Skin of body (tissue), 2 donors: Measurements from ENCODE around the gene WDR5B. TPM values are rescaled to one million over a fixed set of nuclear protein-coding genes. Genes with fewer than 3 reads are reported as not detected.
"Not testable (repeated sequence)": the region's sequence is repeated elsewhere in the genome, so short reads cannot be mapped to it uniquely, and the experiment has no call there.

ENCODE experiments used
- DNase-seq: peaks from one replicate; lab custom pipeline; 2025; lab: John Stamatoyannopoulos, UW
- total RNA-seq: library from RNA; depleted of rRNA; stranded (reverse); fragments of >200 nt; gene quantifications from one replicate; pipeline ENCODE4 v1.2.3, GENCODE V29; 2014

The WDR5B gene
- total RNA-seq, result 4.4 TPM

DNA sequence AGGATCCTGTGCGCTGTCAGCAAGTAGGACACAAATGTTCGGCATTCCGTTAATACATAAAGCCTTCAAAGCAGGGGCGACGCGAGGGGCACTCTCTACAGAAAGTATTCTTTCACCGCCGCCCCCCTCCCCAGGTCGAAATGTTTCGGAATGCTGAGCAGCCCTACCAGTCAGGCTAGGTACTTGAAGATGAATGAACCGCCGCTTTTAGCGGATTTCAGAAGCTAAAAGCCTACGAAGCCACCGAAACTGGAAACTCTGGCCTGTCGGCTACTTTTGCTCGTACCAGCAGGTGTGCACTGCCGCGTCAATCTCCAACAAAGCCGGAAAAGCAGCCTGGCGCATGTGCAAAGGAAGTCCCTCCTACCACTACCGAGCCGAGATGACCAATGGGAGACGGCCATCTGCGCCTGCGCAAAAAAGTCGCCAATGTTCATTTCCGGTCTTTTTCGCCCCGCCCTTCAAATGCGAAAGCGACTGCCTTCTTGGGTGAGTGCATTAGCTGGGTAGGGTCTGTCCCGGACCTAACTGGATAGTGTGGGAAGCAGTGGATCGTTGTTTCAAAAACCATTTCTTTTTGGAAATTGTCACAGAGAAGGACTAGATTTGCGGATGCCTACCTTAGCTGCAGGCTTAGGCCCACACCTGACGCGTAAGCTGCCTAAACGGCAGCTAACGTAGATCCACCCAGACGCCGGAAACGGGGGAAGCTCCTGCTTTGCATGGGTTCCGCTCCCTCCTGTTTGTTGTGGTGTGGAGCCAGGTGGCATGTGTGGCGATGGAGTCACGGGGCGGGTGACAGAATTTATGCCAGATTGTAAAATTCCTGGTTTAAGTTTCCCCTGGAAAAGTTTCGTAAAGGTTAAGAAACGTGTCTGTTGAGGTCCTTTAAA is at the start of gene WDR5B:
Gene WDR5B (minus strand): TSS at position 301 of the 893 bp plus-strand sequence. CDS start 534 bp downstream, outside the sequence.
- DNase-seq, result no peak

DNA sequence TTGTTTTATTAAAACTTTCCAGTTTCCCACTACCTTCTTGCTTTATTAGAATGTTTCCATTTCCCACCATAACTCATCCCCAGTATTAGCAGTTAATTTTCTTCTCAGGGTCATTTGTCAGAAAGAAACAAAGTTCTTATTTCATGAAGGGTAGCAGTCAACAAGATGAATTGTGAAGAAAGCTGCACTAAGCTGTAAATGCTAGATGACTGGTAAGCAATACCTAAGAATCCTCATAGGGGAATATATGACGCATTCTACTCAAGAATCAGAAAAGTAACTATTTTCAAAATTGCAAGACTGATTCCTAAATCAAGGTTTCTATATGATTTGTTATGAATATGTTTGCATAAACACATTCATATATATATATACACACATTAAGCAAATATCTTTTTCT is 48.8 kb upstream of the WDR5B start:
- DNase-seq, result no peak

DNA sequence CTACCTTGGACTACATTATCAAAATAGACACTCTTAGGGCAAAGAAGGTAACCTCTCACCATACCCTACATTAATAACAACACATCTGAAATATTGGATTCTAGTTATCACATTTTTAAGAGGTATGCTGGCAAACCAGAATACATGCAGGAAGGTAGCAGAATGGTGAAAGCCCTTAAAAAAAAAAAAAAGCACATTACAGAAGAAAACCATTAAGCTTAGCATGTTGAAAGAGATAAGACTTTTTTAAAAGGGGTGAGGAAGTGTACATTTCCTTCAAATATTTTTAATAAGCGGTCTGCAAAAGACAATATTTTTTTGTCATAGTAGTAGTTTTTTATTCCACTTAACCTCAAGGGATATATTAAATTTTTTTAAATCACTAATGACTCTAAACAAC is 46.5 kb upstream of the WDR5B start:
- DNase-seq, result no peak

DNA sequence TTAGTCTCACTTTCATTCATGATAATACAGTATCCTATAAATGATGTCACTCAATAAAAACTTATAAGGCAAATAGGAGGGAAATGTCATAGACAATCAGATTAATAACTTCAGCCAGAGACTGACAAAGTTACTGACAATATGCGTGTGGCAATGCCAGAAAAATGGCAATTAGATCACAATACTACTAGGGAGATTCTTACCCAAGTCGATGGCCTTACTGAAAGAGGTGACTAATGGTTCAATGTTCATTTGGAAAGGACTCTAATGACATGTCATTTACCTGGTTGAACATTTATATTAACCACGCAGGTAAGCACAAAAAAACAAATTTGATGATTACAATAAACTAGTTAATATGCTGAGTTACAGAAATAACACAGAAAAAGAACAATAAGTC is 45.9 kb upstream of the WDR5B start:
- no peak for DNase-seq

DNA sequence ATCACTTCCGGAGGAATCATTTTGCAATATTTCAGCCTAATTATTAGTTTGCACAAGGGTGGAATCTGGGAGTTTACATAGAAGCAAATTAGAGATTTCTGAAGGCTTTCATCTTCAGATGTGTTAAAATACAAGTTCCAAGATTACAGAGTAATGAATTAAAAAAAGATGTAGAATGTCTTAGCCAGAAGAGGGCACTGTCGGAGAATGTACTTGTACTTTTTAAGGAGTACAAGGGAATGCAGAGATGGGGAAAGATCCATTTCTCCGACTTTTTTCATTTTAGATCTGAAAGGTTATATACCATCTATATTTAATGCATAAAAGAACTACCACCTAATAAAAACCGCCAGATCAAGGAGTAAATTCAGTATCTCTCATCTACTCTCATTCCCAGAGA is 43.1 kb upstream of the WDR5B start:
- DNase-seq, result no peak

DNA sequence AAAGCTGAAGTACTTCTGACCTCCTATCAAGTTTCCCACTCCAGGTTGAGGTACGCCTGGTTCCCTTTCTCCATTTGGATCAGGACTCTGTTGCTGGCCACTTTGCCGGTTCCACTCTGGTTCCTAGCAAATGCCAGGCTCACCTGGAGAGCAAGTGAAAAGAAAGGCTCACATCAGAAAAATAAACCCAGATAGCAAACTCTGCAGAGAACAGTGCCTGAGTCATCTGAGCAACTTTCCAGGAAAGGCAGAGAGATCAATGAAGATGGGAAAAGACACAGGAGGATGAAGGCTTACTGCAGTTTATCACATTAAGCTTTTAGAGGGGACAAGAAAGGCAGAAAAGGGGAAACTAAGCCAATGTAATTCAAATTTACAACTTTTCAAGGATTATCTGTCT is 41.8 kb upstream of the WDR5B start:
- DNase-seq, result no peak

DNA sequence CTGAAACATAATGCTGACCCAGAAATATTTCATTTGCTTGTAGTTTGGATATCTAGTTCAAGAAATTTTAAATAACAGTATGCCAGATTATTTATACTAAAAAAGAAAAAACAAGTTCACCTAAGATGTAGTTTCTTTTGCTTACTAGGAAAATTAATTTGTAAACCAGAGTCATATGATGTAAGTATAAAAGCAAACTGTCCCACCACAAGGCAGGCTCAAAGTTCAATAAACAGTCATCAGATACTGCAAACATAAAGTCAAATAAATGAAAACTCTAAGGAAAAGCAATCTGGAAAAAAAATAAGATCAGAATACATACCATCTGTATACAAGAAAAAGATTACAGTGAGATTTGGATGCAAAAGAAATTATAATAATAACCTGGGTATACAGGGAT is 40.2 kb upstream of the WDR5B start:
- no peak for DNase-seq

DNA sequence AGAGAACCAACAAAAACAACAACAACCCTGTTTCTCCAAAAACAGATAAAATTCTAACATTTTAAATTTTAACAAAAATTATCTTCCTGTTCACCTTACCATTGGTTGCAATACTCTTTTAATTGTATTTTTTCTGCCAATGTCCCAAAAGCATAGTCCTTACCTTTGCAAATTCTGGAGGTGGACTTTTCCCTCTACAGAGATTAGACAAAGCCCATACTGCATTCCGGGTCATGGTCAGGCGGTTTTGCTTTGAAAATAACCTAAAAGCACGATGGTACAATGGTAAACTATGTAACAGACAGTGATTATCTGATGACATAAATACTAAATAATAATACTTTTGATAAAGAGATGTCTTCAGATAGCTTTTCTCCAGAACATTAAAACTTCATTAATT is 35.5 kb upstream of the WDR5B start:
- DNase-seq, result no peak

DNA sequence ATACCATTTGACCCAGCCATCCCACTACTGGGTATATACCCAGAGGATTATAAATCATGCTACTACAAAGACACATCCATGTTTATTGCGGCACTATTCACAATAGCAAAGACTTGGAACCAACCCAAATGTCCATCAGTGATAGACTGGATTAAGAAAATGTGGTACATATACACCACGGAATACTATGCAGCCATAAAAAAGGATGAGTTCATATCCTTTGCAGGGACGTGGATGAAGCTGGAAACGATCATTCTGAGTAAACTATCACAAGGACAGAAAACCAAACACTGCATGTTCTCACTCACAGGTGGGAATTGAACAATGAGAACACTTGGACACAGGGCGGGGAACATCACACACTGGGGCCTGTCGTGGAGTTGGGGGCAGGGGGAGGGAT is 32.4 kb upstream of the WDR5B start:
- DNase-seq, result not testable (repeated sequence)

DNA sequence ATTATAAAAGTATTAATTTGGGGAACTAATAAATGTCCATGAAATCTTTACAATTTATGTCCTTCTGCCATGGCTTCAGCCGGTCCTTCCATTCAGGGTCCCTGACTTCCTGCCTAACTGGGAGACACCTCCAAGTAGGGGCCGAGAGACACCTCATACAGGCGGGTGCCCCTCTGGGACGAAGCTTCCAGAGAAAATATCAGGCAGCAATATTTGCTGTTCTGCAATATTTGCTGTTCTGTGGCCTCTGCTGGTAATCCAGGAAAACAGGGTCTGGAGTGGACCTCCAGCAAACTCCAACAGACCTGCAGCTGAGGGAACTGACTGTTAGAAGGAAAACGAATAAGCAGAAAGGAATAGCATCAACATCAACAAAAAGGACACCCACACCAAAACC is 28.6 kb upstream of the WDR5B start:
- DNase-seq, result not testable (repeated sequence)

DNA sequence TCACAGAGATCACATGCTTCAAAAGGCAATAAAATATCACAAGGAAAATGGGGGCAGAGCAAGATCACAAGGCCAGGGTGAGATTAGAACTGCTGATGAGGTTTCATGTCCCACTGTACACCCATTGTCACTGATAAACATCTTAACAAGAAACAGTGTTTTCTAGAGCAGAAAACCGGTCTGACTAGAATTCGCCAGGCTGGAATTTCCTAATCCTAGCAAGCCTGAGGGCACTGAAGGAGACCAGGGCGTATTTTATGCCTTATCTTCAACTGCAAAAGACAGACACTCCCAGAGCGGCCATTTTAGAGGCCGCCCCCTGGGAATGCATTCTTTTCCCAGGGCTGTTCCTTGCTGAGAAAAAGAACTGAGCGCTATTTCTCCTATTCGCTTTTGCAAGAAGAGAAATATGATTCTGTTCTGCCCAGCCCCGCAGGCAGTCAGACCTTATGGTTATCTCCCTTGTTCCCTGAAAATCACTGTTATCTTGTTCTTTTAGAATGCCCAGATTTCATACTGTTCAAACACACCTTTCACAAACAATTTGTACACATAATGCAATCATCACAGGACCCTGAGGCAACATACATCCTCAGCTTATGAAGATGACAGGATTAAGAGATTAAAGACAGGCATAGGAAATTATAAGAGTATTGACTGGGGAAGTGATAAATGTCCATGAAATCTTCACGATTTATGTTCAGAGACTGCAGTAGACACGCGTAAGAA is 28.1 kb upstream of the WDR5B start:
- DNase-seq, result not testable (repeated sequence)

DNA sequence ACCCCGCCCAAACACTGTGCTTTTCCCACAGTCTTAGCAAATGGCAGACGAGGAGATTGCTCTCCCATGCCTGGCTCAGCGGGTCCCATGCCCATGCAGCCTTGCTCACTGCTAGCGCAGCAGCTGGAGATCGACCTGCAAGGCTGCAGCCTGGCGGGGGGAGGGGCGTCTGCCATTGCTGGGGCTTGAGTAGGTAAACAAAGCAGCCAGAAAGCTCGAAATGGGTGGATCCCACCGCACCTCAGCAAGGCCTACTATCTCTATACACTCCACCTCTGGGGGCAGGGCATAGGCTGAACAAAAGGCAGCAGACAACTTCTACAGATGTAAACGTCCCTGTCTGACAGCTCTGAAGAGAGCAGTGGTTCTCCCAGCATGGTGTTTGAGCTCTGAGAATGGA is 27.2 kb upstream of the WDR5B start:
- DNase-seq, result no peak

DNA sequence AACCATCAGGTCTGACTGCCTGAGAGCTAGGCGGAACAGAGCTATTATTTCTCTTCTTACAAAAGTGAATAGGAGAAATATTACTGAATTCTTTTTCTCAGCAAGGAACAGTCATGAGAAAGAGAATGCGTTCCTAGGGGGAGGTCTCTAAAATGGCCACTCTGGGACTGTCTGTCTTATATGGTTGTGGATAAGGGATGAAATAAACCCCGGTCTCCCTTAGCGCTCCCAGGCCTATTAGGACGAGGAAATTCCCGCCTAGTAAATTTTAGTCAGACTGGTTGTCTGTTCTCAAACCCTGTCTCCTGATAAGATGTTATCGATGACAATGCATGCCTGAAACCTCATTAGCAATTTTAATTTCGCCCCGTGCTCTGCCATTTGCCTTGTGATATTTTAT is 20.1 kb upstream of the WDR5B start:
- DNase-seq, result no peak

DNA sequence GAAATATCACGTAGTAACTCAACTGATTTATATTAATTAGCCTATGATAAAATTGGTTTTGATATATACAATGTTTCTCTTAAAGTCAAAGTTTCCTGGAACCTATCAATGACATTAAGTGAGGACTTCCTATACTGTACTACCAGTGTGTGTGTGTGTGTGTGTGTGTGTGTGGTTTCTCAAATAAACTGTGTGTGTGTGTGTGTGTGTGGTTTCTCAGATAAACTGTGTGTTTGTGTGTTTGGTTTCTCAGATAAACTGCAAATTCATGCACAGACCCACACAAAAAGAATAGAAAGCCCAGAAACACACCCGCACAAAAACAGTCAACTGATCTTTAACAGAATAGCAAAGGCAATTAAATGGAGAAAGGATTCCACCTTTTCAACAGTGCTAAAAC is 14.5 kb upstream of the WDR5B start:
- DNase-seq, result no peak

DNA sequence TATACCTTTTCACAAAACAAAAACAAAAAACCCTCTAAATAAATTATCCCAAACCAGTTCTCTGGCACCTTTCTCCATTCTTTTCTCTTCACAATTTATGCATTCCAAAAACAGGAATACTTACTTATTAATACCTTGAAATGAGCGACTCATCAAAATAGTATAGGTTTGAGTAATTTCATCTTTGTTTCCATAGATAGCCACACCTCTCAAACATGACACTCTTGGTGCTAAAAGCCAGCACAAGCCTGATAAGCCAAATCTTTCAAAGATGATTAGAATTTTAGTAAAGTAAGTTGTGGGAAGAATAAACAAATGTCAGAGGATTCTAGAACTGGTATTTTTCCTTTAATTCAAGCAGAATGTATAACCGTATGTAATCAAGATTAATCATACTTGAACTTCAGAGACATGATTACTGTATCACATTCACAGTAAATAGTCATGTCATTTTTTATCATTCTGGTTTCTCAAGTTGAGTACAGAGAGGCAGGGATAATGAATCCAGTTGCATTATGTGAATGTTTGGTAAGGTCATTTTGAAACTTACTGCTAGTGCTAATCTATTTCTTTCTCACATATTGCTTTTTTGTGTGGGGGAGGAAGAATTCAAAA is 12.1 kb upstream of the WDR5B start:
- no peak for DNase-seq

DNA sequence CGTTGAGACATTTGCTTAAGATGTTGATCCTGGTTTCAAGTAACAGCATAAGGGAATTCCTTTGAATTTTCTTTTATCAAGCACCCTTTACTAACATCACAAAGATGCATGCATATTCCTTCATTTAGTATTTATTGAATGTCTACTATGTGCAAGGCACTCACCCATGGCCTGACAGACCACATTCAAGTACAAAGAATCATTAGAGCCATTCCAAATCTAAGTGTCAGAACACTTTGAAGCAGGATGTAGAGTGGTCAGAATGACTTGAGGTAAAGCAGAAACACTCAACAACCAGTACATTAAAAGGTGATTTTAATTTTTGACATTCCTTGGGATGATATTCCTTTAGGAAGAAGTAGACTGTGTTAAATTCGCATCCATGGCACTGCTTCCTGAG is 6.0 kb upstream of the WDR5B start:
- no peak for DNase-seq

DNA sequence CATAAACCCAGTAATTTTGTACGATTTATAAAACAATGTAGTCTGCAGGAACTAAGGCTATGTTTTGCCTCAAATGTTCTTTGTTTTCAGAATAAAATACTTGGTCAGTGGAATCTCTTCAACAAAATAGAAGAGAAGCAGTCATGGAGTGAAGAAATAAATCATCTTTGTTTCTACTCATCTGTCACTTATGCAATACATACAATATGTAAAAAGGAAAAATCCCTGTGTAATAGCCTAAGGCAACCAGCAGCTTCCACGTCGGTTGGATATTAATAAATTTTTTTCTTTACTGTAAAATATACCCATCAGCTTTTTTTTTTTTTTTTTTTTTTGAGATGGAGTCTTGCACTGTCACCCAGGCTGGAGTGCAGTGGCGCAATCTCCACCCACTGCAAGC is 5.2 kb upstream of the WDR5B start:
- no peak for DNase-seq

DNA sequence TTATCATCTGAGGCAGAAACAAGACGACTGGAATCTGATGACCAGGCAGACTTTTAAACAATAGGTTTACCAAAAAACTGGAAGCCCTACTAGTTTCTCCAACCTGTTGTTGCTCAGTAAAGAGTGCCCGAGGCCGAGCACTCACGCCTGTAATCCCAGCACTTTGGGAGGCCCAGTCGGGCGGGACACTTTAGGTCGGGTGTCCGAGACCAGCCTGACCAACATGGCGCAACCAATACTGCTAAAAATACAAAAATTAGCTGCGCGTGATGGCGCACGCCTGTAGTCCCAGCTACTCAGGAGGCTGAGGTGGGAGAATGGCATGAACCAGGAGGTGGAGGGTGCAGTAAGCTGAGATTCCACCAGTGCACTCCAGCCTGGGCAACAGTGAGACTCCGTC is 1.1 kb upstream of the WDR5B start:
- no peak for DNase-seq

DNA sequence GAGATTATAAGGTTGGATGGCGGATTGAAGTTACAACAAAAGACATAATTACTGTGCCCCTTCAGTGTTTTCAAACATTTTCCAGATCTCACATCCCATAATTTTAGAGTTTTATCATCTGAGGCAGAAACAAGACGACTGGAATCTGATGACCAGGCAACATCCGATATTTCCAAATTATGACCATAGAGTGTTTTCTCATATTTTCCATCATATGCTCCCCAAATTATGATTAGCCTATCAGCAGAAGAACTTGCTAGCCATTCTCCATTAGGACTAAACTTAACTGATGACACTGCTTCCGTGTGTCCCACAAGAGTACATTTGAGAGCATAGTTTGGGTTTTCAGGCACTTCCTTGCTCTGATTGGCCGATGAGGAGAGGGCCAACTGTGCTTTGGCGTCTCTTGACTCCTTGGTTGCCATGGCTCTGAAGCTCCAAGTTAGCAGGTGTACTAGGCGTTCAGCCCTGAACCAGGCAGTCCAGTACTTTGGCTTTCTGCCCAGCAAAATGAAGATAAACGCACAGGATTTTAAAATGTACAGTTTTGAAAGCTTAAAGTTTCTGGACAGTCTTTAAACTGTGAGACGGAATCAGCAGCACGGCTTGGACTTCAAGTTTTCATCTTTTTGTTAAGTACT is 638 bp downstream of the WDR5B start:
- DNase-seq, result no peak

DNA sequence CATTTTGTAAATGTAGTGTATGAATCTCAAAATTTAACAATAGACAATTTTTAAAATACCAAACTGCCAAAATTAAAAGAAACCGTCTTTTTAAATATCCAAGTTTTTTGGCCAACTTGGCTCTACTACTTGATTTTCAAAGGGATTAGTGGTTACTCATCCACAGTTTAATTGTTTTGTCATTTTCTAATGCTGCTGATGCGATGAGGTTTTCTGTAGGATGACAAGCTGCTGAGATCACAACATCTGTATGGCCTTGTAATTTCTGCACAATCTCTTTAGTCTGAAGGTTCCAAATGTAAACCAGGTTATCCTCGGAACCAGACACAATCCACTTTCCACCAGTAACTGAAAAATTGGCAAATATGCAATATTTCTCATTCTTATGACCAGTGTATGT is 1.5 kb downstream of the WDR5B start:
- DNase-seq, result no peak

DNA sequence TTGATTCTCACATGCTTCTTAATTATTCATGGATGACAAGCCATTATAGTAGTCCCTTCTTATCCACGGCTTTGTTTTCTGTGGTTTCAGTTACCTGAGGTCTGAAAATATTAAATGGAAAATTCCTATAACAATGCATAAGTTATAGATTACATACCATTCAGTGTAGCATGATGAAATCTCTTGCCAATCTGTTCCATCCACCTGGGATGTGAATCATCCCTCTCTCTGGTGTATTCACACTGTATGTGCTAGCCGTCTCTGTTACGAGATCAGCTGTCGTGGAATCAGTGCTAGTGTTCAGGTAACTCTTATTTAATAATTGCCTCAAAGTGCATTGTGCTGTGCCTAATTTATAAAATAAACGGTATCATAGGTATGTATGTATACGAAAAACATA is 5.2 kb downstream of the WDR5B start:
- no peak for DNase-seq

DNA sequence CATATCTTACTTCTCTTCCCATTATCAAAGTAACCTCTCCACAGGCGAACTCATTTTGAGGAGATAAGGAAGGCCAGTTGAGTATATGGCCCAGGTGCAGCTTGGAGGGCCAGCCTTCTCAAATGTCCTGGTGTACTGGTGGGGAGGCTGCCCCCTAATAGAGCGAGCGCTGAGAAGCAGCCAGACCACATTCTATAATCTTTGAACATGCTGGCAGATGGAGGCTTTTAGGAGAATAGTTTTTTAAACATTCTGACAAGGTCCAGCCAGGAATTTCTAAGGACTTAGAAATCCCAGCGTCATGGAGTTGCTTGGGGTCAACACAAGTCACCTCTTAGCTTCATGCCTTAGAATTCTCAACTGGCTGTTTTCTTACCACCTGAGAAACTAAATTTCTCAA is 5.8 kb downstream of the WDR5B start:
- DNase-seq, result no peak
